GM21360 (cell line): ENCODE results near the gene TFF2.

ENCODE experiments used
- ATAC-seq: cut with Tn5 transposase; IDR thresholded peaks from one replicate; pipeline ENCODE4 v1.9.1; 2021; ENCODE audit warnings: mild to moderate bottlenecking, moderate library complexity; ENCODE audit not compliant: unreplicated experiment

The TFF2 gene

DNA sequence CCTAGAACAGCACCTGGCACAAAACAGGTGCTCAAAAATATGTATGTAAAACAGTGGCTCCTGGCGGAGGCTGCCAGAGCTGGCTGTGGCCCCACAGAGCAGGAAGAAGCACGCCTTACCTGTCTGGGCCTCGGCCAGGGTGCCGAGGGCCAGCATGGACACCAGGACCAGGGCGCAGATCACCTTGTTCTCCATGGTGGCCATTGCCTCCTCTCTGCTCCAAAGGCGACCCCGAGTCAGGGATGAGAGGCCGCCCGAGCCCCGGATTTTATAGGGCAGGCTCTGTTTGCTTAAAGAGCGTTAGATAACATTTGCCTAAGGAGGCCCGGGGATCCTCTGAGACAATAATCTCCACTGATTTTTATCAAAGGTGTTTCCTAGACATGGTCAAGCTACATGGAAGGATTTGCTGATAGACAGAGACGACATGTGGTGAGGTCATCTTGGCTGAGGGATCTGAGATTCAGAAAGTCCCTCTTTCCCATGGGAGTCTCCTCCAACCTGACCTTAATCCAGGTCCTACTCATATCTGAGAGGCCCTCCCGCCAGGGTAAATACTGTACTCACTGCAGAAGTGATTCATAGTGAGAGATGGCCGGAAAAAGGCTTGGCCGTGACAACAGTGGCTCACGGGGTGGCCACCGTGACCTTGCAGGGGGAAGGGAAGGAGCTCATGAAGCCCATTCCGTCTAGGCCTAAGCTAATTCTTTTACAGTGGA lies 15.7 kb upstream of the TFF2 start, which contains the start of gene TFF1:
Gene TFF1, minus strand, starts transcription at position 244 of the 719 bp plus-strand sequence. Its CDS starts 40 bp downstream, at position 204.
- ATAC-seq: no peak

DNA sequence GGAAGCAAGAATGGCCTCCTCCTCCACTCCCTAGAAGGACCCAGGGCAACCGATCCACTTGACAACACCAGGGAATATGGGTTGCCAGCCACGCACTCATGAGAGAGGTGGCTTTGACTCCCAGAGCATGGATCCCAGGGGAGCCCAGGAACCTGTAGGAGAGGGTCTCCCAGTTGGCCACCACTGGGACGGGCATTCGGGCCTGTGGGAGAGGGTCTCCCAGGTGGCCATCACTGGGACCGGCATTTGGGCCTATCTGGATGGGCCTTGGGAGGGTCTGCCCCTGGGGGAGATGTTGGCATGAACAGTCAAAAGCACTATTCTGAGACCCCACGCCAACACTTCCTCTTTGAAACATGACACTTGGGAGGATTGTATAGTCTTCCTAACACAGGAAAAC lies 15.0 kb upstream of the TFF2 start:
- ATAC-seq: no peak

DNA sequence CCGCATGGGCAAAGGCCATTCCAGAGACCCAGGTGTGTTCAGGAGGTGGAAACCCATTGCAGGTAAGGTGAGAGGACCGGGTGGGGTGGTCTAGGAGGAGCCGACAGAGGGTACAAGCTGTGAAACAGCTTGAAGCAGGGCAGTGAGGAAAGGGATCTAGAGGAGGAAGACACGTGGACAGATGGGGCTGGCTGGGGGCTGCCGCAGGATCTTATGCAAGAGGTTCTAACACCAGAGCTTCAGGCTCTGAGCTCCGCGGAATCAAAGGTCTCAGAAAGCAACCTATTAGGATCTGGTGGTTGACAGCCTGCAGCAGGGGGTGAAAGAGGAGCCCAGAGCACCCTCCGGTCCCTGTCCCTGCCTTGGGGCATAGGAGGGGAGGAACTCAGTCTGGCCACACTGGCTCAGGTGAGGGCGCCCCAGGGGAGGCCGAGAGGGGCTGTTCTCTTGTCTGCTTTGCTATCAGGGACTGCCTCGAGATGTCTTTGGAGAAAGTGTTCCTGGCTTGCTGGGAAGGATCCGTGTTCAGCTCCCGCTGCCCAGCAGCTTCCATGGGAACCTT lies 13.6 kb upstream of the TFF2 start:
- ATAC-seq: no peak

DNA sequence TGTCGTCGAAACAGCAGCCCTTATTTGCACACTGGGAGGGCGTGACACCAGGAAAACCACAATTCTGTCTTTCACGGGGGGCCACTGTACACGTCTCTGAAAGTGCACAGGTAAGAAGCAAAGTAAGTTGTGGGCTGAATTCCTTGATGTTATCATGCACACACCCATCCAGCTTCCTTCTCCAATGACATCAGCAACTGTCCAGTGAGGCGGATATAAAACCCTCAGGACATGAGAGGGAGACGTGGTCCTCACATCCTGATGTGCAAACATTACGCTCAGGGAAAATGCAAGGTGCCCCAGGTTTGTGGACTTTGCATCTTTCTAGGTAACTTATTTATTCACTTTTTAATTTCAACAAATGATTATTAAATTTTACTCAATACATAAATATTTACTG lies 12.5 kb upstream of the TFF2 start:
- no peak for ATAC-seq

DNA sequence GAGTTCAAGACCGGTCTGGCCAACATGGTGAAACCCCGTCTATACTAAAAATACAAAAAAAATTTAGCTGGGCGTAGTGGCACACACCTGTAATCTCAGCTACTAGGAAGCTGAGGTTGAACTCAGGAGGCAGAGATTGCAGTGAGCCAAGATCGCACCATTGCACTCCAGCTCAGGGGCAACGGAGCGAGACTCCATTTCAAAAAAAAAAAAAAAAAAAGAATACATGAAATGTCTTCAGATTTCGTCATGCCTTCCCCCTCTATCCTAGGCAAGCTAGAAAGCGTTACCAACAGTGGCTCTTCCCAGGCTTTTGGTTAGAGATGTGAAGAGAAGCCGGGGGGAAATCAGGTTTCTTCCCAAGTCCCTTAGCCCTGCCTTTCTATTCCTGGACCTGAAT lies 11.9 kb upstream of the TFF2 start:
- no peak for ATAC-seq

DNA sequence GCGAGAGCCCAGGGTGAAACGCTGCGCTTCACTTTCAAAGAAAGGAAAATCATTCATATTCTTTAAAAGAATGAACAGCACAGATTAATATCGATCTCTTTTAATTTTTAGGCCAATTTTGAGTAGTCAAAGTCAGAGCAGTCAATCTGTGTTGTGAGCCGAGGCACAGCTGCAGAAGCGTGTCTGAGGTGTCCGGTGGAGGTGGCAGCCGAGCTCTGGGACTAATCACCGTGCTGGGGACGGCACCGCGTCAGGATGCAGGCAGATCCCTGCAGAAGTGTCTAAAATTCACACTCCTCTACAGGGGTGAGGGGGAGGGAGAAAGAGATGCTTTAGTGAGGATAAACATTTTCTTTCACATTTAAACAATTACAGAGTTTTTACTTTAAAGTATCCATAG lies 11.4 kb upstream of the TFF2 start:
- no peak for ATAC-seq

DNA sequence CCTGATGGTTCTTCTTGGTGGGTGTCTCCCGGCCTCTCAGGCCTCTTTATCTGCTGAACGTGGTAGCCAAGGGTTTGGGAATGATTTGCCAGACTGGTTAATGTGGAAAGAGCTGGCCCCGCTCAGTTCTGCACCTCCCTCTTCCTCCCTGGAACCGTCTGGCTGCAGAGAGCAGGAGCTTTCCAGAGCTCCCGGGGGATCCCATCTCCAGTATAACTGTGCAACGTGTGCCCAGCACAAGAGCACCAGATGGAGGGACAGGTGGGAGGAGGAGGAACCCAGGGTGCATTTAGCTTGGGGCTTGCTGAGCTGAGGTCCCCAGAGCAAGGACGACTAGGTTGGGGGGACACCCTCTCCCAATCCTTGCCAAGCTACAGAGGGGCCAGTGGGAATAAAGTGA lies 10.5 kb upstream of the TFF2 start:
- ATAC-seq: no peak

DNA sequence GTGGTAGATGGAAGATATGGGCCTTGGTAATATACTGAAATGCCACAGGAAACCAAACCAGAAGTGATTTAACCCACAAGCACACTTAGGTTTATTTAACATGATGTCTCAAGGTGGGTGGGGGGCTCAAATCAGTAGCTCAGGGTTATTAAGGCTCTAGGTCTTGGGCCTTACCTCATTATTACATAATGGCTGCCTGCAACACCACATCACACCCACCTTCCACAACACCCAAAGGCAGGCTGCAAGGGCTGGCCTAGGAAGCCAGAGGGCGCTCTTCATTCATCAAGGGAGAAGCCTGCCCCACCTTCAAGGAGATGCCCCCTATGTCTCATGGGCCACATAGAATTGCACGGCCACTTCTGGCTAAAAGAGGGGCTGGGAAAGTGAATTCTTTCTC lies 9.5 kb upstream of the TFF2 start:
- ATAC-seq: no peak

DNA sequence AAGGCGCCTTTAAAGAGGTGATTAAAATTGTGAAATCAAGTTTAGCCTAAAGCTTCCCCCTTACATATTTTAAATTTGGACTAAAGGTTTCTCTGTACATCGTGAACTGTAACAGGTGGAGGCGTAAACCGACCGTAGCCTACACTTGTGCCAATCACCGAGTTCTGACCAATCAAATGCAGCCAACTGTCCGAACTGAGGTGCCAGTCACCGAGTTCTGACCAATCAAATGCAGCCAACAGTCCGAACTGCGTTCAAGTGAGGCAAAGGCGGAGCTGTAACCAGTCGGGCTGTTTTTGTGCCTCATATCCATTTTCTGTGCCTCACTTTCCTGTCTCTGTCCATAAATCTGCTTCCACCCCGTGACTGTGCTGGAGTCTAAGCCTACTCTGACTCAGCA lies 8.1 kb upstream of the TFF2 start:
- ATAC-seq: no peak

DNA sequence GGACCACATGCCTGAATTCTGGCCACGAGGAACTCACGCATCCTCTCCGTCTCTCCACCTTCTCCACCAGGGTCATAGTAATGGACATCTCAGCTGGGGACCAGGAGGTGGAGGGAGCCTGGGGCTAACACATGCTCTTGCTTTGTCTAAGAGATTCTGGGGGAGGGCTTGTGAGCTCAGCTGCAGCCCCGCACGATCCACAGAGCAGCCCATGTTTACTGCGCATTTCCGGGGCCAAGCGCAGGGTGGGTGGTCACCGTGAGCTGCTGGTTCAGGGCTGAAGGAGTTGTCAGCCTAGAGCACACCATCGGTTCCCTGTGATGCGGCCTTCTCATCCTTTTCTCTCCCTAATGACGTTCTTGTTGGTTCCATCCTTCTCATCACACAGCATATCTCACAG lies 7.5 kb upstream of the TFF2 start:
- ATAC-seq: no peak

DNA sequence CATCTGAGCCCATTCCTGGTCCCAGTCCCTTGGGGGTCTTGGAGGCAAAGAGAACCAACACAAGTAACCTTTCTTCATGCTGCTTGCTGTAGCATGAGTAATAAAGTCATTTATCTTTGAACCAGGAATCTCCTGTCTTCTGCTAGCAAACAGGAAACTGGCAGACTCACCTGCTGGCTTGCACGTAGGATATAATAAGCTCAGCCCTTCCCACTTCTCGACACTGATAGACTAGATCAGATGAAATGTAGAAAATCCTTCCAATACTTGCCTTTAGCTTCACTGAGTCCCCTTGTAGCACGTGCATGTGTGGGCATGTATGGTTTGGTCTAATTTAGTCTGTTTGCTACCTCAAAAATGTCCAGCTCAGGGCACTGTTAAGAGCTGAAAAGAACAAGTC lies 6.5 kb upstream of the TFF2 start:
- no peak for ATAC-seq

DNA sequence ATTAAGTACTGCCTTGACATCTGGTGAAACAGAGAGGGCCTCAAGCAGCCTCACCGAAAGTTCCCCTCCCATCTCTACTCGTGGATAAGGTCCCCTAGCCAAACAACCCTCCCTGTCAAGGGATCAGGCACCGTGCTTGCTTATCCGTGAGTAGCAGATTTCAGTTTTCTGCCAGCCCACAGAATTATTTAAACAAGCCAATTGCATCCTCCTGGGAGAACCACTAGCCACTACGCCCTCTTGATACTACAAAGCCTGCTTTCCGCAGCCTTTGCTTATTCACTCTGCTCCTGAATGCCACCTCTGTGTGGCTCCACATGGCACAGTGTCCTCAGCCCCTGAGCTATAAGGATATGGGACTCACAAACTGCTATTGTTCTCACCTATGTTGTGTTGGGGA lies 5.9 kb upstream of the TFF2 start:
- ATAC-seq: no peak

DNA sequence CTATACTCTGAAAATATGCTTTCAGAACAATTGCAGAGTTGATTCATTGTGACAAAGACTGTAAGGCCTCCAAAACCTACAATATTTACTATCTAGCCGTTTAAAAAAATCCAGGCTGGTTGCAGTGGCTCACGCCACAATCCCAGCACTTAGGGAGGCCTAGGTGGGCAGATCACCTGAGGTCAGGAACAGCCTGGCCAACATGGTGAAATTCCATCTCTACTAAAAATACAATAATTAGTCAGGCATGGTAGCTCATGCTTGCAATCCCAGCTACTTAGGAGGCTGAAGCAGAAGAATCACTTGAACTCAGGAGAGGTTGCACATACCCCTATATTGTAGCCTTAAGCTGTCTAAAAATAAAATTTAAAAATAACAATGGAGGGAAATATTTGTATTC lies 5.3 kb upstream of the TFF2 start:
- no peak for ATAC-seq

DNA sequence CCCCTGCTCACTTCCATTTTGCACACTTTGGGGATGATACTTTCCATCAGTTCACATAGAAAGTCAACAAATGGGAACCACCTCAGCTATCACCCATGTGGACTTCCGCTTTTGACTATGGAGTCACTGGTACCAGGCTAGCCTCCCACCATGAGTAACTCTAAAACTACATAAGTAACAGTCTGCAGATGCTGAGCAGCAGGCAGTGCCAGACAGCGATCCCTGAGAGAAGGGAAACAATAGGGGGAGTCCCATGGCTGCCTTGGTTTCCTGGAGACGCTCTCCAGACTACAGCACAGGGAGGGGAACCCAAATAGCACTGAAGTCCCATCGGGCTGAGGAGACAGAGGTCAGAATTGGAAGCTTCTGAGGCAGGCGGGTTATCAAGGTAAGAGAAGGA lies 2.8 kb upstream of the TFF2 start:
- ATAC-seq: no peak

DNA sequence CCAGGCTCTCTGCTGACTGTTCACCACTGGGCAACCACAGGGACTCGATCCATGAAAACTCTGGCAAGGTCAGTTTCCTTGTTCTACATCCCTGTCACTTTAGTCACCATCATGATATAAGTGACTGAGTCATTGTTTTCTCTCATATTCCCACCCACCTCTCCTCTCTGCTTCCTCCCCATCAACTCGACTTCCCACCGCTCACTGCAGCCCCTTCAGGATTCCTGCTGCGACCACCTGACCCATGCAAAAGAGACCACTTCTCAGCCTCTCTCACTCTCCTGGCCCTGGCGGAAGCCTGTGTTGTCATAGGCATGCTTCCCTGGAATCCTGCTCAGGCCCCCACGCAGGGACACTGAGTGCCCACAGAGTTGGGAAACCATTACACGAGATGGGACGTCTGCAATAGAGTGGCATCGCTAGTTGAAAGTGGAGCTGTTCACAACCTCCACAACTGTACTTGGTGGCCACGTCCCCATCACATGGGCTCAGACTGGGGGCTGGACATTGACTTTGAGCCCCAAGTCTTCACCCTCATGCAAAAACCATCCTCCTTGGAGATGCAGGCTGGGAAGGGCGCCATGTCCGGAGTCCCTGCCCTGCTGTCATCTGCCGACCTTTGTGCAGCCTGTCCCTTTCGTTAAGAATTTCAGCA lies 1.8 kb upstream of the TFF2 start:
- no peak for ATAC-seq

DNA sequence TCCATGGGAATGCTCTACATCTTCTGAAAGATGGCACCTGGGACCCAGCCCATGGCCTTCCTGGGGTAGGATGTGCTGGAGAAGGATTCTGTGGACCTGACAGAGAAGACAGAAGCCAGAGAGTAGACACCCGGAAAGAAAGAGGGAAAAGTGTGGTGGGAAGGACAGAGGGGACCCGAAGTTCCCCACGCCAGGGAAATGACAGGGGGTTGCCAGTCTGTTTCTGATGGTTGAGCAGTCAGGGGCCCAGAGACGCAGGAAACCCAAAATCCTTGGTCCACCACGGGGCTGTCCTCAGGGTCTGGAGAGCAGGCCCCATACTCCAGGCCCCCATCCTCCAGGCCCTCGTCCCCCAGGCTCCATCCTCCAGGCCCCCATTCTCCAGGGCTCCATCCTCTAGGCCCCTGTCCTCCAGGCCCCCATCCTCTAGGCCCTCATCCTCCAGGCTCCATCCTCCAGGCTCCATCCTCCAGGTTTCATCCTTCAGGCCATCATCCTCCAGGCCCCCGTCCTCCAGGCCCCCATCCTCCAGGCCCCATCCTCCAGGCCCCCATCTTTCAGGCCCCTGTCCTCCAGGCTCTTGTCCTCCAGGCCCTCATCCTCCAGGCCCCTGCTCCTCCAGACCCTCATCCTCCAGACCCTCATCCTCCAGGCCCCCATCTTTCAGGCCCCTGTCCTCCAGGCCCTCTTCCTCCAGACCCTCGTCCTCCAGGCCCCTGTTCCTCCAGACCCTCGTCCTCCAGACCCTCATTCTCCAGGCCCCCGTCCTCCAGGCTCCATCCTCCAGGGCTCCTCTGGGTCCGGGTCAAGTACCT lies 1.0 kb upstream of the TFF2 start:
- no peak for ATAC-seq

DNA sequence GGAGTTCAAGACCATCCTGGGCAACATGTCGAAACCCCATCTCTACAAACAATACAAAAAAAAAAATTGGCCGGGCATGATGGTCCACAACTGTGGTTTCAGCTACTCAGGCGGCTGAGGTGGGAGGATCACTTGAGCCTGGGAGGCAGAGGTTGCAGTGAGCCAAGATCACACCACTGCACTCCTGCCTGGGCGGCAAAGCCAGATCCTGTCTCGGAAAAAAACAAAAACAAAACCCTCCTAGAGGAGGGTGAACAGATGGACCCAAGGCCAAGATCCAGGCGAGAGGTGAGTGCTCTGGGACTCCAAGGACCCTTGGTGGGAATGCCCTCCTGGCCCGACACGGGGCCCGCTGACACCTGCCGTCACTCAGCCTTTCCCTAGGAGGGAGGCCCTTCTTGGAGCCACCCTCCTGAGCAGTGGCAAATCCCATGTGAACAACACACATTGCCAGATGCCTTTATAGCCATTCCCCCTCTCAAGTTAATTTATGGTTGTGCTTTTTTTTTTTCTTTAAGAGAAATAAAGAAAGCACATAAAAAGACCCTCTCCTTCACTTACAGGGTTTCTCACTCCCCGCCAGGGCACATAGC lies 380 bp downstream of the TFF2 start:
- no peak for ATAC-seq

DNA sequence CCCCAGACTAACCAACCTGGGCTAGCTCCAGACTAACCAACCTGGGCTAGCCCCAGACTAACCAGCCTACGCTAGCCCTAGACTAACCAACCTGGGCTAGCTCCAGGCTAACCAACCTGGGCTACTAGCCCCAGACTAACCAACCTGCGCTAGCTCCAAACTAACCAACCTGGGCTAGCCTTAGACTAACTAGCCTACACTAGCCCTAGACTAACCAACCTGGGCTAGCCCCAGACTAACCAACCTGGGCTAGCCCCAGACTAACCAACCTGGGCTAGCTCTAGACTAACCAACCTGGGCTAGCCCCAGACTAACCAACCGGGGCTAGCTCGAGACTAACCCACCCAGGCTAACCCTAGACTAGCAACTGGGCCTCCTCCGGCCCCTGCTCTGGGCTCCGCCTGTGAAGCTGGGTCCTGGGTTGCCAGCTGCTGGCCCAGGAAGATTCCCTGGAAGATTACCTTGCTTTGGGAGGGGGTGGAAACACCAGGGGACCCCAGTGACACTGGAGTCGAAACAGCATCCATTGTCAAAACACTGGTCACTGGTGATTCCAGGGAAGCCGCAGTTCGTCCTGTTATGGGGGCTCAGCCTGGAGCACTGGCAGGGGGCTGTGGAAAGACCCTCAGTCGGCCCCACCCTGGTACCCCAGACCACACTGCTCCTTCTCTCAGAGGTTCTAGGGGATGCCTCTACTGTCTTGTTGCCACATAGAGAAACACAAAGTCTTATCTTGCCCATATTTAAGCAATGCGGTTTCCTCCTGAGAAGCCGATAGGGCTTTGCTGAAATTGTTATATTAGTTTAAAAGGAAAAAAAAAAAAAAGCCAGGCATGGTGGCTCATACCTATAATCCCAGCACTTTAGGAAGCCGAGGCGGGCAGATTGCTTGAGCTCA lies 1.1 kb downstream of the TFF2 start:
- no peak for ATAC-seq

DNA sequence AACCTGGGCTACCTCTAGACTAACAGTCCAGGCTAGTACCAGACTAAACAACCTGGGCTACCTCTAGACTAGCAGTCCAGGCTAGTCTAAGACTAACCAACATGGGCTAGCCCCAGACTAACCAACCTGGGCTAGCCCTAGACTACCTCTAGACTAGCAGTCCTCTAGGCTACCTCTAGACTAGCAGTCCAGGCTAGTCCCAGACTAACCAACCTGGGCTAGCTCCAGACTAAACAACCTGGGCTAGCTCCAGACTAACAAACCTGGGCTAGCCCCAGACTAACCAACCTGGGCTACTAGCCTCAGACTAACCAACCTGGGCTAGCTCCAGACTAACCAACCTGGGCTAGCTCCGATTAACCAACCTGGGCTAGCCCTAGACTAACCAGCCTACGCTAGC lies 2.0 kb downstream of the TFF2 start:
- no peak for ATAC-seq

DNA sequence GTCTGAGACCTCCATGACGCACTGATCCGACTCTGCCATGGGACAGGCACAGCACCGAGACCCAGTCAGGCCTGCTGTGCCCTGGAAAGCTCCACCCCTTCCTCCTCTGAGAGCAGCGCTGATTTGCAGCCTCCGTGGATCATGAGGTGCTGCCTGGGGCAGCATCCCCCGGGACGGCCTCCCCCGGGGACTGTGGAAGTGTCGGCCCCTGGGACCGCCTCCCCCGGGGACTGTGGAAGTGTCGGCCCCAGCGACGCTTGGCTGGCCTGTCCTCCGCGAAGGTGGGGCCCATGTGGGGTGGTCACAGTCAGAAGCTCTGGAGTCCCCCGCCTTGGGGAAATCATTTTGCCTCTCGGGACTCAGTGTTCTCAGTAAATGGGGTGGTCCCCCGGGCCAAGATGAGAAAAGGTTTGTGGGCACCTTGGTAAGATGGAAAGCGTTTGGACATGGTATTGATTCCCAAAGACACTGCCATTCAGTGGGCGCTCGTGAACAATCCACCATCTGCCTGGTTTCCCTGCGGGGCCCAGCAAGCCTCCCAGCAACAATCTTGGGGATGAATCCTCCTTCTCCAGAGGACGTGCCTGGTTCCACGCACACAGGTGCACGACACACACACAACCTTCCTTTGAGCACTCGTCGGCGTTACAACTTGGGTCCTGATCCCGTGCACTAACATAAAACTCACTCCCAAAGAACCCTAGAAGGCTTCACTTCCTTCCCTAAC lies 3.0 kb downstream of the TFF2 start:
- no peak for ATAC-seq
